Testis (tissue), 2 donors: ENCODE results near the gene ANO7.
"Not testable (repeated sequence)": the region's sequence is repeated elsewhere in the genome, so short reads cannot be mapped to it uniquely, and the experiment has no call there.

Experiments
- POLR2A ChIP-seq: fragments of 450-650 bp; IDR thresholded peaks from one replicate; pipeline ENCODE4 v1.6.1; 2017; ENCODE audit warnings: antibody characterized with exemption, mild to moderate bottlenecking, moderate library complexity
- TF ChIP-seq, protein P1 (sequence below), 3 experiments: fragments of 450-650 bp in 2 of 3; fragments of 200-600 bp in 1 of 3; sonication (generic) in 1 of 3; IDR thresholded peaks; one replicate each; pipeline ENCODE4 v1.5.1; 2016 to 2019; ENCODE audit warnings: antibody characterized with exemption in 3 of 3, mild to moderate bottlenecking in 2 of 3, moderate library complexity in 1 of 3

- TF ChIP-seq, protein P1, sequence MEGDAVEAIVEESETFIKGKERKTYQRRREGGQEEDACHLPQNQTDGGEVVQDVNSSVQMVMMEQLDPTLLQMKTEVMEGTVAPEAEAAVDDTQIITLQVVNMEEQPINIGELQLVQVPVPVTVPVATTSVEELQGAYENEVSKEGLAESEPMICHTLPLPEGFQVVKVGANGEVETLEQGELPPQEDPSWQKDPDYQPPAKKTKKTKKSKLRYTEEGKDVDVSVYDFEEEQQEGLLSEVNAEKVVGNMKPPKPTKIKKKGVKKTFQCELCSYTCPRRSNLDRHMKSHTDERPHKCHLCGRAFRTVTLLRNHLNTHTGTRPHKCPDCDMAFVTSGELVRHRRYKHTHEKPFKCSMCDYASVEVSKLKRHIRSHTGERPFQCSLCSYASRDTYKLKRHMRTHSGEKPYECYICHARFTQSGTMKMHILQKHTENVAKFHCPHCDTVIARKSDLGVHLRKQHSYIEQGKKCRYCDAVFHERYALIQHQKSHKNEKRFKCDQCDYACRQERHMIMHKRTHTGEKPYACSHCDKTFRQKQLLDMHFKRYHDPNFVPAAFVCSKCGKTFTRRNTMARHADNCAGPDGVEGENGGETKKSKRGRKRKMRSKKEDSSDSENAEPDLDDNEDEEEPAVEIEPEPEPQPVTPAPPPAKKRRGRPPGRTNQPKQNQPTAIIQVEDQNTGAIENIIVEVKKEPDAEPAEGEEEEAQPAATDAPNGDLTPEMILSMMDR (IDR thresholded peaks at IDR 0.05) = not testable (repeated sequence)
- not testable (repeated sequence) for TF ChIP-seq POLR2A
Measured at GRCh38 chr2:241197246-241197645, 8.8 kb downstream of the ANO7 start.
